SK-N-SH (cell line): Measurements from ENCODE around the gene DDI2.

ENCODE experiments used
- CTCF ChIP-seq: fragments of 200-600 bp; sonication (generic); IDR thresholded peaks from 2 replicates; pipeline ENCODE4 v1.6.1; 2017; ENCODE audit warnings: antibody characterized with exemption, mild to moderate bottlenecking, moderate library complexity
- ELF1 ChIP-seq: IDR thresholded peaks from 2 replicates; pipeline ENCODE4 v1.4.0; 2012
- MEF2A ChIP-seq: IDR thresholded peaks from 2 replicates; pipeline ENCODE4 v1.4.0; 2012; ENCODE audit warnings: low read depth, borderline replicate concordance
- SIN3A ChIP-seq: IDR thresholded peaks from 2 replicates; pipeline ENCODE4 v1.6.1; 2012; ENCODE audit warnings: low read depth, mild to moderate bottlenecking, low read length, moderate library complexity, borderline replicate concordance
- SMC3 ChIP-seq: IDR thresholded peaks from 2 replicates; pipeline ENCODE4 v1.6.1; 2012; ENCODE audit warnings: low read depth, low read length, improper control_type of control experiment
- TAF1 ChIP-seq: IDR thresholded peaks from 2 replicates; pipeline ENCODE4 v1.6.1; 2012; ENCODE audit warnings: low read depth, mild to moderate bottlenecking, low read length, moderate library complexity, borderline replicate concordance
- USF2 ChIP-seq: fragments of 150-350 bp; IDR thresholded peaks from 2 replicates; pipeline ENCODE4 v1.6.1; 2017; ENCODE audit warnings: antibody characterized with exemption, low read length, low read depth, borderline replicate concordance
- TF ChIP-seq, protein P1 (sequence below): IDR thresholded peaks from 2 replicates; pipeline ENCODE4 v1.4.0; 2012; ENCODE audit warnings: low read depth

- TF ChIP-seq SMC3 = no peak
- TF ChIP-seq TAF1 = no peak
- no peak for TF ChIP-seq CTCF
- no peak for TF ChIP-seq SIN3A
- no peak for TF ChIP-seq USF2
- no peak for TF ChIP-seq MEF2A
- TF ChIP-seq, protein P1, sequence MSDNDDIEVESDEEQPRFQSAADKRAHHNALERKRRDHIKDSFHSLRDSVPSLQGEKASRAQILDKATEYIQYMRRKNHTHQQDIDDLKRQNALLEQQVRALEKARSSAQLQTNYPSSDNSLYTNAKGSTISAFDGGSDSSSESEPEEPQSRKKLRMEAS = no peak
- TF ChIP-seq ELF1 = no peak
Measured at GRCh38 chr1:15618077-15618654, 908 bp downstream of the DDI2 start.
